Measurements from ENCODE around the gene LRRC18.

Gene LRRC18

GRCh38 chr10:48946891-48947500 is 7.4 kb upstream of the LRRC18 start:
- CTCF ChIA-PET: no interaction called here
- no peaks in the 10 kb centered on the region for H3K9me3 ChIP-seq (ENCODE audit: control insufficient read depth, insufficient read depth, low read depth, low read length)
- no peak for TF ChIP-seq ZNF449 (tag by site-specific recombination; IDR thresholded peaks at IDR 0.05)
- no peak for TF ChIP-seq SETDB1 (IDR thresholded peaks at IDR 0.05; ENCODE audit: insufficient read length, low read length)
- no peak for TF ChIP-seq ZNF639 (tag by site-specific recombination; IDR thresholded peaks at IDR 0.05)
- TF ChIP-seq HOXC10 (CRISPR knock-in tag; IDR thresholded peaks at IDR 0.05): no peak
- no peak for TF ChIP-seq ZNF561 (tag by site-specific recombination; IDR thresholded peaks at IDR 0.05; ENCODE audit: borderline replicate concordance)
- no peak for TF ChIP-seq ZNF670 (tag by site-specific recombination; IDR thresholded peaks at IDR 0.05; ENCODE audit: low read depth)
- no peak for TF ChIP-seq ZFP37 (tag by site-specific recombination; IDR thresholded peaks at IDR 0.05)
- no peak for TF ChIP-seq ZNF580 (tag by site-specific recombination; IDR thresholded peaks at IDR 0.05)
- no peak for TF ChIP-seq ZNF2 (tag by site-specific recombination; IDR thresholded peaks at IDR 0.05)
- H3K36me3 ChIP-seq (ENCODE audit: control insufficient read depth in 2 of 2, insufficient read depth in 1 of 2, low read length in 2 of 2): no peaks in the 10 kb centered on the region
- POLR2A ChIA-PET: no interaction called here
- no peak overlapping the region for H3K4me3 ChIP-seq (ENCODE audit: low read depth, low read length)
- H3K27ac ChIP-seq (ENCODE audit: extremely low read depth, low read depth, low read length): no peak overlapping the region
- no peaks in the 10 kb centered on the region for H3K4me1 ChIP-seq (ENCODE audit: control insufficient read depth, insufficient read depth, low read length)

- TF ChIP-seq ZNF362 (tag by site-specific recombination; IDR thresholded peaks at IDR 0.05) (no peak), ZNF112 (tag by site-specific recombination; IDR thresholded peaks at IDR 0.05) (no peak), ZNF404 (tag by site-specific recombination; IDR thresholded peaks at IDR 0.05) (no peak), PATZ1 (tag by site-specific recombination; IDR thresholded peaks at IDR 0.05) (no peak), ZNF670 (tag by site-specific recombination; IDR thresholded peaks at IDR 0.05; ENCODE audit: low read depth) (no peak), ZNF791 (tag by site-specific recombination; IDR thresholded peaks at IDR 0.05) (no peak), BCL6B (tag by site-specific recombination; IDR thresholded peaks at IDR 0.05) (no peak), YY1 (tag by site-specific recombination; IDR thresholded peaks at IDR 0.05) (no peak)
- Histone ChIP-seq H3K36me3 (ENCODE audit: control insufficient read depth in 2 of 2, insufficient read depth in 1 of 2, low read length in 2 of 2) (no peaks in the 10 kb centered on the region), H3K4me1 (ENCODE audit: control insufficient read depth, insufficient read depth, low read length) (no peaks in the 10 kb centered on the region), H3K9me3 (ENCODE audit: control insufficient read depth, insufficient read depth, low read depth, low read length) (no peaks in the 10 kb centered on the region), H3K4me3 (ENCODE audit: low read depth, low read length) (no peak overlapping the region), H3K27ac (ENCODE audit: extremely low read depth, low read depth, low read length) (no peak overlapping the region)
- ChIA-PET CTCF (interaction anchor here (0.6 kb wide), 1 partner anchor 335 kb away, joined by 3 read pairs; no protein-coding TSS in a partner anchor), POLR2A (no interaction called here)
Measured at GRCh38 chr10:48946332-48946731, 6.7 kb upstream of the LRRC18 start.

All from HEK293 (cell line).